Ascending aorta (tissue), 2 donors: ENCODE data around the gene FAM234A. TPM values are rescaled to one million over a fixed set of nuclear protein-coding genes. Genes with fewer than 3 reads are reported as not detected.

Experiments used
- DNase-seq, 2 donors: peaks; one replicate each; pipeline ENCODE4 v3.0.0-alpha.2; 2019; ENCODE audit warnings: low spot score in 2 of 2
- H3K27ac ChIP-seq, 2 donors: fragments of 200-600 bp; sonication (generic); one replicate each; pipeline ENCODE4 v1.5.1; 2016 to 2017; ENCODE audit warnings: mild to moderate bottlenecking in 1 of 2
- H3K27me3 ChIP-seq: fragments of 200-600 bp; sonication (generic); one replicate; pipeline ENCODE4 v1.5.1; 2017
- H3K36me3 ChIP-seq, 2 donors: fragments of 200-600 bp; sonication (generic); one replicate each; pipeline ENCODE4 v1.5.1; 2016
- H3K4me1 ChIP-seq, 2 donors: fragments of 200-600 bp; sonication (generic); one replicate each; pipeline ENCODE4 v1.5.1; 2016 to 2017; ENCODE audit warnings: mild to moderate bottlenecking in 1 of 2
- H3K4me3 ChIP-seq, 2 donors: fragments of 200-600 bp; sonication (generic); one replicate each; pipeline ENCODE4 v1.5.1; 2016 to 2017; ENCODE audit warnings: mild to moderate bottlenecking in 1 of 2
- H3K9me3 ChIP-seq, 2 donors: fragments of 200-600 bp; sonication (generic); one replicate each; pipeline ENCODE4 v1.5.1; 2016
- CTCF ChIP-seq, 3 experiments: fragments of 200-600 bp in 2 of 3; fragments of 450-650 bp in 1 of 3; sonication (generic) in 2 of 3; IDR thresholded peaks; one replicate each; pipeline ENCODE4 v1.5.1; 2016 to 2019; ENCODE audit warnings: antibody characterized with exemption in 3 of 3, mild to moderate bottlenecking in 1 of 3, moderate library complexity in 1 of 3
- intact Hi-C: fragments of 100-400 bp; cut with DNase I; formaldehyde crosslinking; loops from one replicate; pipeline ENCODE4 v1.15.1; 2023
- total RNA-seq: library from RNA; depleted of rRNA; stranded (reverse); fragments of >200 nt; gene quantifications from one replicate; pipeline ENCODE4 v1.1.0, GENCODE V29; 2016

FAM234A gene
- total RNA-seq, 1 donor from 2014 or later = 67.7 TPM

DNA sequence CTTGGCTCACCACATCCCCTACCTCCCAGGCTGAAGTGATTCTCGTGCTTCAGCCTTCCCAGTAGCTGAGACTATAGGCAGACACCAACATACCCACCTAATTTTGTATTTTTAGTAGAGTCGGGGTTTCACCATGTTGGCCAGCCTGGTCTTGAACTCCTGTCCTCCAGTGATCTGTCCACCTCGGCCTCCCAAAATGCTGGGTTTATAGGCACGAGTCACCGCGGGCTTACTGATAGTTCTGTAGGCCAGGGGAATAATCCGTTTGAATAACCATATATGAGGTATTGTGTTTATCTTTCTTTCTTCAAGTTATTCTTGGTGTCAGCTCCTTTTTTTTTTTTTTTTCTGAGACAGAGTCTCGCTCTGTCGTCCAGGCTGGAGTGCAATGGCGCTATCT lies 7.7 kb downstream of the FAM234A start:
- intact Hi-C loops = no loop called here
- no peaks in the 10 kb centered on the region for H3K27me3 ChIP-seq
- no peak overlapping the region for H3K27ac ChIP-seq

GRCh38 chr16:243348-243747 lies 8.7 kb downstream of the FAM234A start:
- no peaks in the 10 kb centered on the region for H3K9me3 ChIP-seq
- TF ChIP-seq CTCF (IDR thresholded peaks at IDR 0.05) = no peak
- no peak overlapping the region for H3K4me3 ChIP-seq
- no peaks in the 10 kb centered on the region for H3K36me3 ChIP-seq
- H3K4me1 ChIP-seq = no peaks in the 10 kb centered on the region
- intact Hi-C loops = no loop called here
- no peak for DNase-seq
- H3K27me3 ChIP-seq = no peaks in the 10 kb centered on the region
- no peak overlapping the region for H3K27ac ChIP-seq

More for the DNA sequence above, 7.7 kb downstream of the FAM234A start:
- Histone ChIP-seq H3K4me1 (no peaks in the 10 kb centered on the region), H3K9me3 (no peaks in the 10 kb centered on the region), H3K4me3 (no peak overlapping the region), H3K36me3 (no peaks in the 10 kb centered on the region)
- no peak for DNase-seq
- no peak for TF ChIP-seq CTCF (IDR thresholded peaks at IDR 0.05)

- Histone ChIP-seq H3K4me3 (no peak overlapping the region), H3K27me3 (no peaks in the 10 kb centered on the region), H3K36me3 (peaks cover 8% of the 10 kb centered on the region in 2 donors), H3K9me3 (no peaks in the 10 kb centered on the region), H3K27ac (no peak overlapping the region), H3K4me1 (no peaks in the 10 kb centered on the region)
- intact Hi-C loops = no loop called here
- DNase-seq = no peak
- TF ChIP-seq CTCF (IDR thresholded peaks at IDR 0.05) = no peak
These were observed 10.5 kb downstream of the FAM234A start for GRCh38 chr16:245105-245504.

GRCh38 chr16:247027-247426 lies 12.4 kb downstream of the FAM234A start:
- no peaks in the 10 kb centered on the region for H3K9me3 ChIP-seq
- H3K27me3 ChIP-seq = no peaks in the 10 kb centered on the region
- no peak overlapping the region for H3K4me3 ChIP-seq
- no peak for DNase-seq
- H3K36me3 ChIP-seq = peaks cover 17 to 21% of the 10 kb centered on the region in 2 donors
- intact Hi-C loops = no loop called here
- H3K4me1 ChIP-seq = no peaks in the 10 kb centered on the region
- no peak for TF ChIP-seq CTCF (IDR thresholded peaks at IDR 0.05)
- no peak overlapping the region for H3K27ac ChIP-seq

GRCh38 chr16:249431-249830 lies 14.8 kb downstream of the FAM234A start:
- intact Hi-C loops = no loop called here
- Histone ChIP-seq H3K4me1 (no peaks in the 10 kb centered on the region), H3K9me3 (no peaks in the 10 kb centered on the region), H3K36me3 (peaks cover 24 to 40% of the 10 kb centered on the region in 2 donors), H3K27me3 (no peaks in the 10 kb centered on the region), H3K27ac (no peak overlapping the region), H3K4me3 (no peak overlapping the region)
- TF ChIP-seq CTCF (IDR thresholded peaks at IDR 0.05) = no peak
- no peak for DNase-seq
